HCT116 (cell line): ENCODE data around the gene DOCK1. TPM values are rescaled to one million over a fixed set of nuclear protein-coding genes. Genes with fewer than 3 reads are reported as not detected.

Experiments
- ATAC-seq: fragments of 200-7000 bp; cut with Tn5 transposase; 2 replicates; pipeline ENCODE4 v1.9.1; 2020; ENCODE audit warnings: mild to moderate bottlenecking, moderate library complexity
- BruUV-seq: library from RNA; stranded (reverse); fragments of 400-500 nt; replicated peaks from 2 replicates; lab custom pipeline; 2021; lab: Mats Ljungman, UMichigan
- CTCF ChIA-PET: fragments of 300-600 bp; sonication (Branson Sonifier 250); formaldehyde crosslinking; loops from one replicate; lab custom pipeline; 2021; ENCODE audit warnings: antibody characterized with exemption; lab: Charles Lee
- POLR2A ChIA-PET: fragments of 300-600, 350-600 bp; sonication (Branson Sonifier 250); formaldehyde crosslinking; loops from one replicate; lab custom pipeline; 2021; ENCODE audit warnings: antibody characterized with exemption; lab: Charles Lee
- RAD21 ChIA-PET, 2 experiments: fragments of 300-600 bp; sonication (Branson Sonifier 250); formaldehyde crosslinking; loops; one replicate each; lab custom pipeline; 2023; ENCODE audit warnings: low total read pairs in 2 of 2; ENCODE audit not compliant: uncharacterized antibody in 2 of 2, unreplicated experiment in 2 of 2, low non-redundant PET in 1 of 2; lab: Charles Lee
- DNase-seq: peaks from one replicate; pipeline ENCODE4 v3.0.0-alpha.2; 2010; ENCODE audit warnings: low read depth, low spot score
- H2AFZ ChIP-seq: fragments of 200-600 bp; shearing (Covaris generic), sonication (generic); 2 replicates; pipeline ENCODE4 v1.6.1; 2017; ENCODE audit warnings: low read depth, mixed run types, mixed read lengths, antibody characterized with exemption, low read length; ENCODE audit not compliant: poor library complexity, severe bottlenecking
- H3K27ac ChIP-seq: 2 replicates; pipeline ENCODE4 v1.5.1; 2012; ENCODE audit warnings: low read depth, low read length
- H3K27me3 ChIP-seq: fragments of 200-600 bp; sonication (generic); 2 replicates; pipeline ENCODE4 v1.6.1; 2016; ENCODE audit warnings: mixed run types, low read length, mixed read lengths; ENCODE audit not compliant: insufficient read depth
- H3K36me3 ChIP-seq, 2 experiments: fragments of 200-500 bp in 1 of 2; fragments of 200-600 bp in 1 of 2; sonication (Bioruptor generic) in 1 of 2; sonication (generic) in 1 of 2; 2 replicates each; pipeline versions ENCODE4 v1.5.1 to v1.6.1; 2014 to 2016; ENCODE audit warnings: low read length in 2 of 2, inconsistent platforms in 1 of 2, mixed read lengths in 1 of 2, mixed run types in 1 of 2; ENCODE audit not compliant: insufficient read depth in 2 of 2, control insufficient read depth in 1 of 2
- H3K4me1 ChIP-seq, 2 experiments: fragments of 200-600 bp in 1 of 2; sonication (generic) in 1 of 2; 2 replicates each; pipeline versions ENCODE4 v1.5.1 to v1.6.1; 2012 to 2017; ENCODE audit warnings: low read length in 2 of 2, inconsistent platforms in 1 of 2, mild to moderate bottlenecking in 1 of 2, mixed read lengths in 1 of 2, mixed run types in 1 of 2, moderate library complexity in 1 of 2; ENCODE audit not compliant: insufficient read depth in 2 of 2, control insufficient read depth in 1 of 2
- H3K4me2 ChIP-seq: fragments of 200-600 bp; sonication (generic); 2 replicates; pipeline ENCODE4 v1.6.1; 2017; ENCODE audit warnings: mixed run types, low read length, mixed read lengths
- H3K4me3 ChIP-seq, 2 experiments: fragments of 200-600 bp in 1 of 2; sonication (generic) in 1 of 2; replicated peaks in 1 of 2; 2 replicates each; pipeline ENCODE4 v1.5.1; 2011 to 2016; ENCODE audit warnings: low read length in 2 of 2, control low read depth in 1 of 2, low read depth in 1 of 2, mild to moderate bottlenecking in 1 of 2, mixed read lengths in 1 of 2, mixed run types in 1 of 2
- H3K79me2 ChIP-seq: fragments of 200-600 bp; sonication (generic); 2 replicates; pipeline ENCODE4 v1.6.1; 2017; ENCODE audit warnings: mild to moderate bottlenecking, mixed run types, low read length, moderate library complexity, mixed read lengths; ENCODE audit not compliant: insufficient read depth
- H3K9ac ChIP-seq: fragments of 200-600 bp; sonication (generic); 2 replicates; pipeline ENCODE4 v1.6.1; 2016; ENCODE audit warnings: low read length, mixed read lengths
- H3K9me2 ChIP-seq: fragments of 200-600 bp; sonication (generic), shearing (Covaris generic); 2 replicates; pipeline ENCODE4 v1.6.1; 2017; ENCODE audit warnings: mixed run types, mild to moderate bottlenecking, moderate library complexity; ENCODE audit not compliant: insufficient read depth
- H3K9me3 ChIP-seq, 2 experiments: fragments of 200-500 bp in 1 of 2; fragments of 200-600 bp in 1 of 2; sonication (Bioruptor generic) in 1 of 2; sonication (generic) in 1 of 2; 2 replicates each; pipeline ENCODE4 v1.6.1; 2014 to 2017; ENCODE audit warnings: low read length in 2 of 2, mixed read lengths in 2 of 2, inconsistent platforms in 1 of 2, low read depth in 1 of 2, mild to moderate bottlenecking in 1 of 2, mixed run types in 1 of 2, moderate library complexity in 1 of 2; ENCODE audit not compliant: control insufficient read depth in 1 of 2, insufficient read depth in 1 of 2
- H4K20me1 ChIP-seq: fragments of 200-600 bp; sonication (generic), shearing (Covaris generic); 2 replicates; pipeline ENCODE4 v1.6.1; 2017; ENCODE audit warnings: mixed run types, mild to moderate bottlenecking, moderate library complexity; ENCODE audit not compliant: insufficient read depth
- CBX3 ChIP-seq: IDR thresholded peaks from 2 replicates; pipeline ENCODE4 v1.6.1; 2012; ENCODE audit warnings: low read depth
- CEBPB ChIP-seq: IDR thresholded peaks from 2 replicates; pipeline ENCODE4 v1.6.1; 2012; ENCODE audit warnings: low read depth
- EGR1 ChIP-seq: IDR thresholded peaks from 2 replicates; pipeline ENCODE4 v1.6.1; 2012; ENCODE audit warnings: low read depth
- ELF1 ChIP-seq: IDR thresholded peaks from 2 replicates; pipeline ENCODE4 v1.6.1; 2012; ENCODE audit warnings: low read depth, borderline replicate concordance
- EZH2 ChIP-seq: fragments of 200-600 bp; sonication (generic); IDR thresholded peaks from 2 replicates; pipeline ENCODE4 v1.6.1; 2017; ENCODE audit warnings: antibody characterized with exemption, mixed run types
- EZH2phosphoT487 ChIP-seq: fragments of 200-600 bp; IDR thresholded peaks from 2 replicates; pipeline ENCODE4 v1.6.1; 2018; ENCODE audit warnings: antibody characterized with exemption, borderline replicate concordance
- FOSL1 ChIP-seq: IDR thresholded peaks from 2 replicates; pipeline ENCODE4 v1.6.1; 2012; ENCODE audit warnings: low read depth
- JUND ChIP-seq: IDR thresholded peaks from 2 replicates; pipeline ENCODE4 v1.6.1; 2012
- POLR2A ChIP-seq: IDR thresholded peaks from 2 replicates; pipeline ENCODE4 v1.7.0; 2011; ENCODE audit warnings: borderline replicate concordance; ENCODE audit not compliant: insufficient read depth, insufficient read length; ENCODE audit errors: extremely low read depth
- RAD21 ChIP-seq: IDR thresholded peaks from 2 replicates; pipeline ENCODE4 v1.6.1; 2012; ENCODE audit warnings: low read depth, mild to moderate bottlenecking
- SIN3A ChIP-seq: IDR thresholded peaks from 2 replicates; pipeline ENCODE4 v1.6.1; 2012; ENCODE audit warnings: low read depth
- SP1 ChIP-seq: IDR thresholded peaks from 2 replicates; pipeline ENCODE4 v1.6.1; 2012; ENCODE audit warnings: low read depth
- SRF ChIP-seq: IDR thresholded peaks from 2 replicates; pipeline ENCODE4 v1.6.1; 2012; ENCODE audit warnings: low read depth
- YY1 ChIP-seq: IDR thresholded peaks from 2 replicates; pipeline ENCODE4 v1.6.1; 2011; ENCODE audit warnings: low read length, low read depth, moderate library complexity, mild to moderate bottlenecking; ENCODE audit not compliant: insufficient replicate concordance; ENCODE audit errors: extremely low read depth
- ZFX ChIP-seq: fragments of 450-650 bp; IDR thresholded peaks from 2 replicates; pipeline ENCODE4 v1.6.1; 2017
- ZNF274 ChIP-seq: fragments of 200-500 bp; sonication (Bioruptor generic); IDR thresholded peaks from 2 replicates; pipeline ENCODE4 v1.6.1; 2014; ENCODE audit warnings: mild to moderate bottlenecking, low read depth, low read length, inconsistent platforms
- intact Hi-C: fragments of 100-400 bp; cut with micrococcal nuclease; formaldehyde crosslinking; loops from 2 replicates; pipeline ENCODE4 v1.10.0; 2022
- total RNA-seq: library from RNA; stranded (reverse); gene quantifications from one replicate; pipeline ENCODE4 v1.2.1, GENCODE V29; 2021; ENCODE audit not compliant: unreplicated experiment
- TF ChIP-seq, protein P1 (sequence below), 3 experiments: fragments of 200-600 bp in 1 of 3; sonication (generic) in 1 of 3; IDR thresholded peaks in 2 of 3; conservative IDR thresholded peaks in 1 of 3; 2 replicates each; pipeline ENCODE4 v1.5.1; 2012 to 2017; ENCODE audit warnings: low read depth in 2 of 3, low read length in 2 of 3, antibody characterized with exemption in 1 of 3, borderline replicate concordance in 1 of 3, control low read depth in 1 of 3, mild to moderate bottlenecking in 1 of 3, mixed read lengths in 1 of 3, mixed run types in 1 of 3, moderate library complexity in 1 of 3; ENCODE audit not compliant: insufficient read depth in 1 of 3
- TF ChIP-seq, protein P2 (sequence below): IDR thresholded peaks from 2 replicates; pipeline ENCODE4 v1.6.1; 2012
- TF ChIP-seq, protein P3 (sequence below): IDR thresholded peaks from 2 replicates; pipeline ENCODE4 v1.6.1; 2012
- TF ChIP-seq, protein P4 (sequence below): IDR thresholded peaks from 2 replicates; pipeline ENCODE4 v1.6.1; 2011; ENCODE audit warnings: mild to moderate bottlenecking, low read length, moderate library complexity; ENCODE audit not compliant: insufficient replicate concordance; ENCODE audit errors: extremely low read depth

Gene DOCK1
- total RNA-seq, 1 experiment from 2014 or later, result 46.5 TPM

DNA sequence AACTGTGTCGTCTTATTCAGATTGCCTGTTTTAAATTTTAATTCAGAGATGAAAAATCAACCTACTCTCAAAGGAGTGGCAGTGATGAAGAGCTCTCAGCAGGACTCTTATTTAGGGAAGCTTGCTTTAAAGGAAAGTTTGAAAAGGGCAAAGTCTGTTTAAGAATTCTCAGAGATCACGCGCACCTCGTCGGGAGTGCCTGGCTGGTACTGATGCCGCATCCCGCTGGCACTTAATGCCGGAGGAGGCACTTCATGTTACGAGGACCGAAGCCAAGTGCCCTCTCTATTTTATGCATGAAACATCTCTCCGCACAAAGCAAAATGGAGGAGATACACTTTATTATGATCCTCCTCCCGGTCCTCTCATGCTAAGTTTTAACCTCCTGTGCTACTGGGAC, 362.2 kb downstream of the DOCK1 start:
- H3K4me1 ChIP-seq, result no peaks in the 10 kb centered on the region
- DNase-seq (no peak), ATAC-seq (no peak)
- TF ChIP-seq ZFX (no peak), CBX3 (no peak), YY1 (no peak), POLR2A (no peak), CEBPB (no peak), RAD21 (no peak), EGR1 (no peak), SIN3A (no peak), SP1 (no peak), ZNF274 (no peak), EZH2 (no peak), EZH2phosphoT487 (no peak), FOSL1 (no peak), JUND (no peak), ELF1 (no peak), SRF (no peak)
- TF ChIP-seq, protein P1, sequence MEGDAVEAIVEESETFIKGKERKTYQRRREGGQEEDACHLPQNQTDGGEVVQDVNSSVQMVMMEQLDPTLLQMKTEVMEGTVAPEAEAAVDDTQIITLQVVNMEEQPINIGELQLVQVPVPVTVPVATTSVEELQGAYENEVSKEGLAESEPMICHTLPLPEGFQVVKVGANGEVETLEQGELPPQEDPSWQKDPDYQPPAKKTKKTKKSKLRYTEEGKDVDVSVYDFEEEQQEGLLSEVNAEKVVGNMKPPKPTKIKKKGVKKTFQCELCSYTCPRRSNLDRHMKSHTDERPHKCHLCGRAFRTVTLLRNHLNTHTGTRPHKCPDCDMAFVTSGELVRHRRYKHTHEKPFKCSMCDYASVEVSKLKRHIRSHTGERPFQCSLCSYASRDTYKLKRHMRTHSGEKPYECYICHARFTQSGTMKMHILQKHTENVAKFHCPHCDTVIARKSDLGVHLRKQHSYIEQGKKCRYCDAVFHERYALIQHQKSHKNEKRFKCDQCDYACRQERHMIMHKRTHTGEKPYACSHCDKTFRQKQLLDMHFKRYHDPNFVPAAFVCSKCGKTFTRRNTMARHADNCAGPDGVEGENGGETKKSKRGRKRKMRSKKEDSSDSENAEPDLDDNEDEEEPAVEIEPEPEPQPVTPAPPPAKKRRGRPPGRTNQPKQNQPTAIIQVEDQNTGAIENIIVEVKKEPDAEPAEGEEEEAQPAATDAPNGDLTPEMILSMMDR (IDR thresholded peaks at IDR 0.05 in 2 of 3, conservative IDR thresholded peaks at IDR 0.05 in 1 of 3; ENCODE audit: borderline replicate concordance in 1 of 3, insufficient read depth in 1 of 3, low read depth in 2 of 3, low read length in 2 of 3), result no peak
- TF ChIP-seq, protein P2, sequence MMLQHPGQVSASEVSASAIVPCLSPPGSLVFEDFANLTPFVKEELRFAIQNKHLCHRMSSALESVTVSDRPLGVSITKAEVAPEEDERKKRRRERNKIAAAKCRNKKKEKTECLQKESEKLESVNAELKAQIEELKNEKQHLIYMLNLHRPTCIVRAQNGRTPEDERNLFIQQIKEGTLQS, result no peak
- TF ChIP-seq, protein P3, sequence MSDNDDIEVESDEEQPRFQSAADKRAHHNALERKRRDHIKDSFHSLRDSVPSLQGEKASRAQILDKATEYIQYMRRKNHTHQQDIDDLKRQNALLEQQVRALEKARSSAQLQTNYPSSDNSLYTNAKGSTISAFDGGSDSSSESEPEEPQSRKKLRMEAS, result no peak
- TF ChIP-seq, protein P4, sequence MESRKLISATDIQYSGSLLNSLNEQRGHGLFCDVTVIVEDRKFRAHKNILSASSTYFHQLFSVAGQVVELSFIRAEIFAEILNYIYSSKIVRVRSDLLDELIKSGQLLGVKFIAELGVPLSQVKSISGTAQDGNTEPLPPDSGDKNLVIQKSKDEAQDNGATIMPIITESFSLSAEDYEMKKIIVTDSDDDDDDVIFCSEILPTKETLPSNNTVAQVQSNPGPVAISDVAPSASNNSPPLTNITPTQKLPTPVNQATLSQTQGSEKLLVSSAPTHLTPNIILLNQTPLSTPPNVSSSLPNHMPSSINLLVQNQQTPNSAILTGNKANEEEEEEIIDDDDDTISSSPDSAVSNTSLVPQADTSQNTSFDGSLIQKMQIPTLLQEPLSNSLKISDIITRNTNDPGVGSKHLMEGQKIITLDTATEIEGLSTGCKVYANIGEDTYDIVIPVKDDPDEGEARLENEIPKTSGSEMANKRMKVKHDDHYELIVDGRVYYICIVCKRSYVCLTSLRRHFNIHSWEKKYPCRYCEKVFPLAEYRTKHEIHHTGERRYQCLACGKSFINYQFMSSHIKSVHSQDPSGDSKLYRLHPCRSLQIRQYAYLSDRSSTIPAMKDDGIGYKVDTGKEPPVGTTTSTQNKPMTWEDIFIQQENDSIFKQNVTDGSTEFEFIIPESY, result no peak
- RAD21 ChIA-PET, result no interaction called here
- no peaks in the 10 kb centered on the region for H3K36me3 ChIP-seq
- no peaks in the 10 kb centered on the region for H3K79me2 ChIP-seq
- no peak overlapping the region for H3K9ac ChIP-seq
- H3K27ac ChIP-seq, result no peak overlapping the region
- H3K27me3 ChIP-seq, result no peaks in the 10 kb centered on the region
- CTCF ChIA-PET, result no interaction called here
- no TSS peak for BruUV-seq
- intact Hi-C loops, result no loop called here
- H2AFZ ChIP-seq, result no peak overlapping the region
- H3K4me3 ChIP-seq, result no peak overlapping the region
- POLR2A ChIA-PET, result no interaction called here
- H3K4me2 ChIP-seq, result no peak overlapping the region
- H3K9me3 ChIP-seq, result no peaks in the 10 kb centered on the region
- no peaks in the 10 kb centered on the region for H4K20me1 ChIP-seq
- no peaks in the 10 kb centered on the region for H3K9me2 ChIP-seq
